Activated naive CD4-positive, alpha-beta T cell treated with anti-CD3 and anti-CD28 coated beads for 36 hours (primary cell): ENCODE measurements around the gene NR2E3. TPM values are rescaled to one million over a fixed set of nuclear protein-coding genes. Genes with fewer than 3 reads are reported as not detected.

ENCODE experiments used
- CTCF ChIA-PET: fragments of 350-600 bp; sonication (Branson Sonifier 250); formaldehyde crosslinking; loops from one replicate; lab custom pipeline; 2021; ENCODE audit warnings: antibody characterized with exemption; lab: Charles Lee
- DNase-seq: peaks from one replicate; pipeline ENCODE4 v3.0.0-alpha.2; 2020
- H3K27ac Mint-ChIP-seq: one replicate; pipeline ENCODE4 v1.8.0; 2021; ENCODE audit warnings: mild to moderate bottlenecking, mixed read lengths
- H3K27me3 Mint-ChIP-seq: one replicate; pipeline ENCODE4 v1.8.0; 2021; ENCODE audit warnings: low read depth, mixed read lengths
- H3K36me3 Mint-ChIP-seq: one replicate; pipeline ENCODE4 v1.8.0; 2021; ENCODE audit warnings: low read depth, mixed read lengths
- H3K4me1 Mint-ChIP-seq: one replicate; pipeline ENCODE4 v1.8.0; 2021; ENCODE audit warnings: low read depth, mixed read lengths
- H3K4me3 Mint-ChIP-seq: one replicate; pipeline ENCODE4 v1.8.0; 2021; ENCODE audit warnings: mild to moderate bottlenecking, moderate library complexity, mixed read lengths
- H3K9me3 Mint-ChIP-seq: one replicate; pipeline ENCODE4 v1.8.0; 2021; ENCODE audit warnings: mixed read lengths
- intact Hi-C: fragments of 100-400 bp; cut with micrococcal nuclease; formaldehyde crosslinking; loops from one replicate; pipeline ENCODE4 v1.15.1; 2023
- total RNA-seq, 2 experiments: library from RNA; stranded (reverse); gene quantifications; one replicate each; pipeline ENCODE4 v1.2.3, GENCODE V29; 2021

The NR2E3 gene
- total RNA-seq, 2 experiments from 2014 or later = not detected

DNA sequence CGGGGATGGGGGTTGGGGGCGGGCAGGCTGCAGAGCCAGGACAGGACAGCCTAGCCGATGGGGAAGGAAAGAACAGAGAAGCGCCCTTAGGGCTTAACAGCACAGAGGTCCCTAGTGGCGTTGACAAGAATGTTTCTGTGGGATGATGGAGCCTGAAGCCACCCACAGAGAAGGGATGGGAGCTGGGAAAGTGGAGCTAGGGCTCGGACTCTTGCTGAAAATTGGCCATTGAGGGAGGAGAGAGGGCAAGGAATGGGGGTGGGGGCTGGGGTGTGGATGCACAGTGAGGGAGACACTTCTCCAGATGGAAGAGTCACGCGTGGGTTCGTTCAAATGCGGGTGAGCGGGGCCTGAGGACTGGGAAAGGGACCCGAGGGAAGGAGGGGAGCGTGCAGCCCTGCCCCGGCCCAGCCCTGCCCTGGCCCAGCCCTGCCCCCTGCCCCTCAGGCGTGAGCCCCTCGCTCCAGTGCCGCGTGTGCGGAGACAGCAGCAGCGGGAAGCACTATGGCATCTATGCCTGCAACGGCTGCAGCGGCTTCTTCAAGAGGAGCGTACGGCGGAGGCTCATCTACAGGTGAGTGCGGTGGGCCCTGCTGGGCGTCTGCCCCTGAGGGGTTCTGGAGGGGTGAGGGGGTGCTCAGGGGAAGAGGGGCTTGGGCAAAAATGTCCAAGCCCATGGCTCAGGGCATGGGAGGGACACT is 832 bp downstream of the NR2E3 start:
- no peak overlapping the region for H3K27ac Mint-ChIP-seq
- H3K9me3 Mint-ChIP-seq = no peaks in the 10 kb centered on the region

DNA sequence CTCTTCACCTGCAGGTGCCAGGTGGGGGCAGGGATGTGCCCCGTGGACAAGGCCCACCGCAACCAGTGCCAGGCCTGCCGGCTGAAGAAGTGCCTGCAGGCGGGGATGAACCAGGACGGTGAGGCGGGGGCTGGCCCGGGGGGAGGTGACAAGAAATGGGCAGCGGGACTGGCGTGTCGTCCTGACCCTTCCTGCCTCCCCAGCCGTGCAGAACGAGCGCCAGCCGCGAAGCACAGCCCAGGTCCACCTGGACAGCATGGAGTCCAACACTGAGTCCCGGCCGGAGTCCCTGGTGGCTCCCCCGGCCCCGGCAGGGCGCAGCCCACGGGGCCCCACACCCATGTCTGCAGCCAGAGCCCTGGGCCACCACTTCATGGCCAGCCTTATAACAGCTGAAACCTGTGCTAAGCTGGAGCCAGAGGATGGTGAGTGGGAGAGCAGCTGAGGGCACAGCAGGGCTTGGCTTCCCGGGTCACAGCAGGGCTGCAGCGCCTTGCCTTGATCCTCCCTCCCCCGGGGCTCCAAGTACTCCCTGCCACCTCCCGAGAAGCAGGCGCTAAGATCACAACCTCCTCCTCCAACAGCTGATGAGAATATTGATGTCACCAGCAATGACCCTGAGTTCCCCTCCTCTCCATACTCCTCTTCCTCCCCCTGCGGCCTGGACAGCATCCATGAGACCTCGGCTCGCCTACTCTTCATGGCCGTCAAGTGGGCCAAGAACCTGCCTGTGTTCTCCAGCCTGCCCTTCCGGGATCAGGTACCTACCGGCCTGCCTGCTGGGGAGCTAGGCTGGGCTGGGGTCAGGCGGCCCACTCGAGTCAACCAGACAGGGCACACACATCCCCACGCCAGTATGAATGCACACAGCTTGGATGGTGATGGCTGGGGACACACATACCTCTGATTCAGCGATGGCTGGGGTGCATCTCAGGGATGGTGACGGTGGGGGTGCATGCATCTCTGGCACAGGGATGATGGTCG is 1.7 kb downstream of the NR2E3 start:
- H3K4me3 Mint-ChIP-seq = no peak overlapping the region
- H3K4me1 Mint-ChIP-seq = no peaks in the 10 kb centered on the region
- CTCF ChIA-PET = no interaction called here
- H3K9me3 Mint-ChIP-seq = no peaks in the 10 kb centered on the region
- H3K27ac Mint-ChIP-seq = no peak overlapping the region
- H3K36me3 Mint-ChIP-seq = no peaks in the 10 kb centered on the region
- DNase-seq = no peak
- intact Hi-C loops = no loop called here
- H3K27me3 Mint-ChIP-seq = no peaks in the 10 kb centered on the region

More for the DNA sequence above, 832 bp downstream of the NR2E3 start:
- no peaks in the 10 kb centered on the region for H3K27me3 Mint-ChIP-seq
- H3K36me3 Mint-ChIP-seq = no peaks in the 10 kb centered on the region
- H3K4me3 Mint-ChIP-seq = no peak overlapping the region
- CTCF ChIA-PET = interaction anchor here (0.6 kb wide), 1 partner anchor 1002 kb away, joined by 3 read pairs; no protein-coding TSS in a partner anchor
- H3K4me1 Mint-ChIP-seq = no peaks in the 10 kb centered on the region
- intact Hi-C loops = no loop called here
- no peak for DNase-seq

DNA sequence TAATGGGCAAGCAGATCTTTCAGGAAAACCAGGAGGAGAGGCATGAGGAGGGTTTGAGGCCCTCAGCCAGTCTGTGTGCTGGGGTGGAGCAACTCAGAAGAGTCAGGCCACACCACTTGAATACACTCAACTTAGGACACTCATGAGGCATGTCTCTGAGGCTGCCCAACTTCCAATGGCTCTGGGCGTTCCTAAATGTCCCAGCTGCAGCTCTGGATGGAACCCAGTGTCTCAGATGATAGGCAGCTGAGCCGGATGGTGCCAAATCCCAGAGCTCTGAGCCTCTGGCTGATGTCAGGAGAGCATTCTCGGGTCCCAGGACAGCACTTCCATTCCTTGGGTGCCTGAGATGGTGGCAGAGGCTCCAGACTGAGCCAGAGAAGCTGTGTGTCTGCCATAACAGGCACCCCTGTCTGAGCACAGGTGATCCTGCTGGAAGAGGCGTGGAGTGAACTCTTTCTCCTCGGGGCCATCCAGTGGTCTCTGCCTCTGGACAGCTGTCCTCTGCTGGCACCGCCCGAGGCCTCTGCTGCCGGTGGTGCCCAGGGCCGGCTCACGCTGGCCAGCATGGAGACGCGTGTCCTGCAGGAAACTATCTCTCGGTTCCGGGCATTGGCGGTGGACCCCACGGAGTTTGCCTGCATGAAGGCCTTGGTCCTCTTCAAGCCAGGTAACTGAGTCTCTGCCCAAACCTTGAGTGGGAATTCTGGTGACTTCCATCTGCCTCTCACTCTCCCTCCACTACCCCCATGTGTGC is 2.8 kb downstream of the NR2E3 start:
- H3K36me3 Mint-ChIP-seq = no peaks in the 10 kb centered on the region
- no peak for DNase-seq
- intact Hi-C loops = no loop called here
- H3K27ac Mint-ChIP-seq = no peak overlapping the region
- CTCF ChIA-PET = no interaction called here
- H3K27me3 Mint-ChIP-seq = no peaks in the 10 kb centered on the region
- H3K4me3 Mint-ChIP-seq = no peak overlapping the region
- peaks cover 2% of the 10 kb centered on the region for H3K9me3 Mint-ChIP-seq
- H3K4me1 Mint-ChIP-seq = no peaks in the 10 kb centered on the region

DNA sequence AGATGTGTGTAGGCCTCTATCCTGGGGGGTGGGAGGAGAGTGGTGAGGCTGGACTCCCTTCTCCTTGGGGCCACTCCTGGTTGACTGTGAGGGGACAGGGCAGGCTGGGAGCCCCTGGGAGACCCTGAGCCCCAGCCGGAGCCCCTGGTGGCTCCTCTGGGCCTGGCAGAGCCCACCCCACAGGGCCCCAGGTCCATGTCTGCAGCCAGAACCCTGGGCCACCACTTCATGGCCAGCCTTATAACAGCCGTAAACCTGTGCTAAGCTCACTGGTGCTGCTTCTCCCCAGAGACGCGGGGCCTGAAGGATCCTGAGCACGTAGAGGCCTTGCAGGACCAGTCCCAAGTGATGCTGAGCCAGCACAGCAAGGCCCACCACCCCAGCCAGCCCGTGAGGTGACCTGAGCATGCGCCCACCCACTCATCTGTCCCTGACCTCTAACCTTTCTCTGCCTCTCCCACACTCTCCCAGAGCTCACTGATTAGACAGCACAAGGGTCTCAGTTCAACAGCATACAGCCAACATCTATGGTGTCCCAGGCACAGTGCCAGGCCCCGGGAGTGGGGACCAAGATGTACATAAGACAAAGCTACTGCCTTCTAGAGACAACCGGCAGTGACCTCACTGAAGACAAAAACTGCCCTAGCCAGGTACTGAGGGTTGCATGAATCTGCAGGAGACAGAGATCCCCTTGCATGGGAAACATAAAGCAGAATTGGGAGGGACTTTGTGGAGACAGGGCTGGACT is 3.5 kb downstream of the NR2E3 start:
- CTCF ChIA-PET = no interaction called here
- intact Hi-C loops = no loop called here
- H3K9me3 Mint-ChIP-seq = peaks cover 6% of the 10 kb centered on the region
- no peaks in the 10 kb centered on the region for H3K27me3 Mint-ChIP-seq
- H3K4me3 Mint-ChIP-seq = no peak overlapping the region
- H3K4me1 Mint-ChIP-seq = no peaks in the 10 kb centered on the region
- H3K27ac Mint-ChIP-seq = no peak overlapping the region
- no peaks in the 10 kb centered on the region for H3K36me3 Mint-ChIP-seq
- DNase-seq = no peak

- no peaks in the 10 kb centered on the region for H3K36me3 Mint-ChIP-seq
- DNase-seq = no peak
- H3K27me3 Mint-ChIP-seq = no peaks in the 10 kb centered on the region
- CTCF ChIA-PET = no interaction called here
- intact Hi-C loops = no loop called here
- H3K27ac Mint-ChIP-seq = no peak overlapping the region
- H3K9me3 Mint-ChIP-seq = peaks cover 12% of the 10 kb centered on the region
- H3K4me1 Mint-ChIP-seq = no peaks in the 10 kb centered on the region
- H3K4me3 Mint-ChIP-seq = no peak overlapping the region
Measured at GRCh38 chr15:71815301-71815700, 4.9 kb downstream of the NR2E3 start.

DNA sequence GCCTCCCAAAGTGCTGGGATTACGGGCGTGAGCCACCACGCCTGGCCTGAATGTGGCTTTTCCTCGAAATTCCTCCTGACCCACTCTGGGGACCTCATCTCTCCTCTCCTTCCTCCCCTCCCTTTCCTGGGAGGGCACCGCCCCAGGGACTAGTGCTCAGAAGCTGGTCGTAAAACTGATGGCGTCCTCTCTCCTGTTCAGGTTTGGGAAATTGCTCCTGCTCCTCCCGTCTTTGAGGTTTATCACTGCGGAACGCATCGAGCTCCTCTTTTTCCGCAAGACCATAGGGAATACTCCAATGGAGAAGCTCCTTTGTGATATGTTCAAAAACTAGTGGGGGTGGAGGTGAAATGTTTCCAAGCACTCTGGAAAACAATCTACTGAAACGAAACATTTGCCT is 7.0 kb downstream of the NR2E3 start:
- Mint-ChIP-seq H3K36me3 (peaks cover 5% of the 10 kb centered on the region), H3K27me3 (no peaks in the 10 kb centered on the region), H3K4me3 (no peak overlapping the region), H3K9me3 (peaks cover 29% of the 10 kb centered on the region), H3K4me1 (no peaks in the 10 kb centered on the region), H3K27ac (no peak overlapping the region)
- intact Hi-C loops = no loop called here
- CTCF ChIA-PET = no interaction called here
- no peak for DNase-seq

GRCh38 chr15:71820127-71820526 is 9.8 kb downstream of the NR2E3 start:
- no peak for DNase-seq
- H3K27ac Mint-ChIP-seq = no peak overlapping the region
- H3K36me3 Mint-ChIP-seq = peaks cover 27% of the 10 kb centered on the region
- intact Hi-C loops = no loop called here
- no peak overlapping the region for H3K4me3 Mint-ChIP-seq
- H3K27me3 Mint-ChIP-seq = no peaks in the 10 kb centered on the region
- H3K9me3 Mint-ChIP-seq = peaks cover 49% of the 10 kb centered on the region
- CTCF ChIA-PET = interaction anchor here (1.4 kb wide), 1 partner anchor 10 kb away, joined by 3 read pairs; no protein-coding TSS in a partner anchor
- H3K4me1 Mint-ChIP-seq = no peaks in the 10 kb centered on the region

GRCh38 chr15:71821547-71822129 is 11.3 kb downstream of the NR2E3 start:
- no peaks in the 10 kb centered on the region for H3K27me3 Mint-ChIP-seq
- CTCF ChIA-PET = no interaction called here
- H3K4me3 Mint-ChIP-seq = no peak overlapping the region
- H3K36me3 Mint-ChIP-seq = peaks cover 40% of the 10 kb centered on the region
- intact Hi-C loops = no loop called here
- H3K27ac Mint-ChIP-seq = no peak overlapping the region
- no peaks in the 10 kb centered on the region for H3K4me1 Mint-ChIP-seq
- H3K9me3 Mint-ChIP-seq = peaks cover 49% of the 10 kb centered on the region
- DNase-seq = no peak

DNA sequence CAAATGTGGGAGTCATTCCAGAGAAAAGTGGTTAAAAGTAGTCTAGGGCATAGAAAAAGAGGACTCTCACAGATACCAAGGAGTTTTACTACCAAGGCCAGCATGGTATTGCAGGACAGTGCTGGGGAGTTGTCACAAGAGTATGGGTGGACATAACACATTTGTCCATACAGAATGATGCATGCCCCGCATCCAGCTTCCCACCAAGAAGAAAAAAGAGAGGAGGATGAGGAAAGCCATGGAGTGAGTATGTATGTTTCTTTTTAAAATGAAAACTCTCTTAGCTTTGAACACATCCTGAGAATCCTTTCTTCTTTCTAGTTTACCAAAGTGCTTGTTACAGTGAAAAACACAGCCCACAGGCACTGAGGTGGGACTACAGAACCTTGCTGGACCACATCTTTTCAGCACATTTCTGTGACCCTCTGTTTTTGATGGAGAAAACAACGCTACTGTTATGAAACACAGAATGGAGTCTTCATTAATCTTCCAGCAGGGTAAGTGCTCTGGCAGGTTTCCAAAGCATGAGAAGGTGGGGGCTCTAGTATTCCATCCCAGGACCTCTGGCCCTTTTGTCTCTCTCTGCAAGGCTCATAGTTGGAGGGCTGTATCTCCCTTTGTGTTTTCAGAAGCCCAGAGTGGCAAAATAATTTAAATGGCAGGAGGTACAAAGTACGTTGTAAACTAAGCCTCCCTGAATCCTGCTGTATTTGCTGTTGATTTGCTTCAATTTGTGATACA is 12.7 kb downstream of the NR2E3 start:
- CTCF ChIA-PET = interaction anchor here (0.6 kb wide), 1 partner anchor 1496 kb away, joined by 3 read pairs; no protein-coding TSS in a partner anchor
- intact Hi-C loops = no loop called here
- H3K4me3 Mint-ChIP-seq = no peak overlapping the region
- H3K9me3 Mint-ChIP-seq = peaks cover 47% of the 10 kb centered on the region
- peaks cover 54% of the 10 kb centered on the region for H3K36me3 Mint-ChIP-seq
- H3K27ac Mint-ChIP-seq = no peak overlapping the region
- no peak for DNase-seq
- no peaks in the 10 kb centered on the region for H3K27me3 Mint-ChIP-seq
- no peaks in the 10 kb centered on the region for H3K4me1 Mint-ChIP-seq

DNA sequence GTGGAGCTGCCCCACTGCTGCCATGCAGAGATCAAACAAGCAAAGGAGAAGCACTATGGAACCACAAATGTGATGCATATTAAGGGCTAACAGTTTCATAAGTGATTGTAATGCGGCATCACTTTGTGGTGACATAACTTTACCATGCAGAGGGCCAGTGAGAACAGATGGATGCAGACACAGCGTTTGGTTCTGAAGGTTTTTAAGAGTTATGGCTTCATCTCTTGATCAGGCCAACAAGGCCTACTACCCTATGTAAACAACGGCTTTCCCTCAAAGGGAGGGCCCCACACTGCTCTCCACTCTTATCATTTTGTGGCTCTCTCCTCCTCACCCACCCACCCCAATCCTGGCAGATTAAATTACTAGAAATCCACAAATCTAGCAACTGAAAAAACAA is 13.4 kb downstream of the NR2E3 start:
- Mint-ChIP-seq H3K36me3 (peaks cover 61% of the 10 kb centered on the region), H3K27me3 (no peaks in the 10 kb centered on the region), H3K4me1 (no peaks in the 10 kb centered on the region), H3K4me3 (no peak overlapping the region), H3K9me3 (peaks cover 43% of the 10 kb centered on the region), H3K27ac (no peak overlapping the region)
- CTCF ChIA-PET = no interaction called here
- DNase-seq = no peak
- intact Hi-C loops = no loop called here
